ENCODE data around the gene USP48.
"Not testable (repeated sequence)": the region's sequence is repeated elsewhere in the genome, so short reads cannot be mapped to it uniquely, and the experiment has no call there.

- TF ChIP-seq EZH2 (IDR thresholded peaks at IDR 0.05; ENCODE audit: low read length, missing control alignments); CTCF (conservative IDR thresholded peaks at IDR 0.05 in 1 of 2, IDR thresholded peaks at IDR 0.05 in 1 of 2; ENCODE audit: low read depth in 1 of 2, low read length in 2 of 2): not testable (repeated sequence)
Observed at GRCh38 chr1:21673853-21674252, 109.1 kb downstream of the USP48 start.
